Peyer's patch (tissue), 4 donors: Measurements from ENCODE around the gene GRHL3. TPM values are rescaled to one million over a fixed set of nuclear protein-coding genes. Genes with fewer than 3 reads are reported as not detected.

Experiments used
- DNase-seq, 3 donors: peaks; one replicate each; pipeline ENCODE4 v3.0.0-alpha.2; 2017 to 2019
- H3K27ac ChIP-seq, 4 donors: fragments of 200-600 bp; sonication (generic); one replicate each; pipeline ENCODE4 v1.5.1; 2016 to 2019
- H3K27me3 ChIP-seq, 2 donors: fragments of 200-600 bp; sonication (generic); one replicate each; pipeline ENCODE4 v1.5.1; 2019
- H3K36me3 ChIP-seq, 3 donors: fragments of 200-600 bp; sonication (generic); one replicate each; pipeline ENCODE4 v1.5.1; 2016 to 2019
- H3K4me1 ChIP-seq, 4 donors: fragments of 200-600 bp; sonication (generic); one replicate each; pipeline ENCODE4 v1.5.1; 2016 to 2019
- H3K4me3 ChIP-seq, 4 donors: fragments of 200-600 bp; sonication (generic); 1 replicate in 3 of 4; 2 replicates in 1 of 4; pipeline ENCODE4 v1.5.1; 2016 to 2019; ENCODE audit warnings: mild to moderate bottlenecking in 1 of 4
- H3K9me3 ChIP-seq, 4 donors: fragments of 200-600 bp; sonication (generic); one replicate each; pipeline ENCODE4 v1.5.1; 2016 to 2019; ENCODE audit warnings: mild to moderate bottlenecking in 1 of 4
- POLR2A ChIP-seq, 2 donors: fragments of 450-650 bp; IDR thresholded peaks; one replicate each; pipeline ENCODE4 v1.5.1; 2017; ENCODE audit warnings: antibody characterized with exemption in 2 of 2, mild to moderate bottlenecking in 2 of 2, moderate library complexity in 2 of 2
- total RNA-seq, 4 donors: library from RNA; depleted of rRNA; stranded (reverse); fragments of >200 nt; gene quantifications; one replicate each; pipeline ENCODE4 v1.1.0, GENCODE V29; 2016
- TF ChIP-seq, protein P1 (sequence below), 6 experiments: fragments of 450-650 bp in 4 of 6; fragments of 200-600 bp in 2 of 6; sonication (generic) in 1 of 6; IDR thresholded peaks; one replicate each; pipeline ENCODE4 v1.5.1; 2017 to 2019; ENCODE audit warnings: antibody characterized with exemption in 6 of 6, mild to moderate bottlenecking in 3 of 6, moderate library complexity in 1 of 6

GRHL3 gene
- total RNA-seq, 4 donors from 2014 or later: 0.35 to 1.1 (median 0.66) TPM; not detected in 1

GRCh38 chr1:24289937-24290595 lies 29.1 kb upstream of the GRHL3 start:
- H3K36me3 ChIP-seq: no peaks in the 10 kb centered on the region
- no peak overlapping the region for H3K27ac ChIP-seq
- no peaks in the 10 kb centered on the region for H3K27me3 ChIP-seq
- no peaks in the 10 kb centered on the region for H3K9me3 ChIP-seq
- peak in 2 of 3 donors; percentile 85 to 87 for DNase-seq
- H3K4me1 ChIP-seq: peaks cover 0 to 10% (median 0%) of the 10 kb centered on the region in 4 donors
- no peak for TF ChIP-seq POLR2A (IDR thresholded peaks at IDR 0.05)
- TF ChIP-seq, protein P1, sequence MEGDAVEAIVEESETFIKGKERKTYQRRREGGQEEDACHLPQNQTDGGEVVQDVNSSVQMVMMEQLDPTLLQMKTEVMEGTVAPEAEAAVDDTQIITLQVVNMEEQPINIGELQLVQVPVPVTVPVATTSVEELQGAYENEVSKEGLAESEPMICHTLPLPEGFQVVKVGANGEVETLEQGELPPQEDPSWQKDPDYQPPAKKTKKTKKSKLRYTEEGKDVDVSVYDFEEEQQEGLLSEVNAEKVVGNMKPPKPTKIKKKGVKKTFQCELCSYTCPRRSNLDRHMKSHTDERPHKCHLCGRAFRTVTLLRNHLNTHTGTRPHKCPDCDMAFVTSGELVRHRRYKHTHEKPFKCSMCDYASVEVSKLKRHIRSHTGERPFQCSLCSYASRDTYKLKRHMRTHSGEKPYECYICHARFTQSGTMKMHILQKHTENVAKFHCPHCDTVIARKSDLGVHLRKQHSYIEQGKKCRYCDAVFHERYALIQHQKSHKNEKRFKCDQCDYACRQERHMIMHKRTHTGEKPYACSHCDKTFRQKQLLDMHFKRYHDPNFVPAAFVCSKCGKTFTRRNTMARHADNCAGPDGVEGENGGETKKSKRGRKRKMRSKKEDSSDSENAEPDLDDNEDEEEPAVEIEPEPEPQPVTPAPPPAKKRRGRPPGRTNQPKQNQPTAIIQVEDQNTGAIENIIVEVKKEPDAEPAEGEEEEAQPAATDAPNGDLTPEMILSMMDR (IDR thresholded peaks at IDR 0.05): no peak
- no peak overlapping the region for H3K4me3 ChIP-seq

DNA sequence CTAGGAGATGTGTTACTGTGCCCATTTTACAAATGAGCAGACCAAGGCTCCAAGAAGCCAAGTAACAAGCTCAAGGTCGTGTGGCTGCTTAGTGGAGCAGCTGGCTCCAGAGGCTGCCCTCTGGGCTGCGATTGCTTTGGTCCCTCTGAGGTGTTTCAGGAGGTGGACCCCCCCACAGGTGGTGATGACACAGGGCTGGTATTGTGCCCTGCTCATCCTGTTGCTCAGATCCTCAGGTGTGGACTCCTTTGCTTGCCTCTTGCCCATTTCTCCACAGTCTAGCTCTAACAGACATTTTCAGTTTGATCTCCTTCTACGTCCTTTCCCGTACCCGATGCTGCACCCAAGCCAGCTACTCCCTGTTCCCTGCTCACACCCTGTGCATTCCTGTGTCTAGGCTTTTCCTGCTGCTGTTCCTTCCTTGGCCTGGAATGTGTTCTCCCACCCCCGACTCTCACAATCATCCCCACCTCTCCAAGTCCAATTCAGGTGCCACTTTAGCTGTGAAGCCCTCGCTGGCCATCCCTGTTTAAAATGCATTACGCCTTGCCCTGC lies 28.1 kb upstream of the GRHL3 start:
- TF ChIP-seq POLR2A (IDR thresholded peaks at IDR 0.05): no peak
- TF ChIP-seq, protein P1 (IDR thresholded peaks at IDR 0.05): no peak
- H3K27me3 ChIP-seq: no peaks in the 10 kb centered on the region
- no peak overlapping the region for H3K27ac ChIP-seq
- peaks cover 0 to 16% (median 2%) of the 10 kb centered on the region in 4 donors for H3K4me1 ChIP-seq
- no peak overlapping the region for H3K4me3 ChIP-seq
- peak in 1 of 3 donors; percentile 21 for DNase-seq
- no peaks in the 10 kb centered on the region for H3K36me3 ChIP-seq
- H3K9me3 ChIP-seq: no peaks in the 10 kb centered on the region

DNA sequence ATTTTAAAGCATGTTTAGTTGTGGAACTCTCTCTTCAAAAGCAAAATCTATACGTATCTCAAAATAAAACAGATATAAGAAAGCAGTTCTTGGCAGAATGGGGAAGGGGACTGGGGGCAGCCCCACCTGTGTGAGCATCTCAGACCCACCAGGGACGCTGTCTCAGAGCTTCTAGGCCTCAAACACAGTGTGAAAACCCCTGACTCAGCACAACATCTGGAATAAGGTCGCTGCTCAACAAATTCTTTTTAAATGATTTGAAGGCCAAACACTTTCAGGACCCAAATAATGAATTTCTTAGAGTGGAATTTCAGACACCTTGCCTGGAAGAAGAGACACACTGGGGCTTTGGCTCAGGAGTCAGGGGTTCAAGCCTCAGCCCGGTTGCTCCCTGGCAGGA lies 27.1 kb upstream of the GRHL3 start:
- H3K9me3 ChIP-seq: no peaks in the 10 kb centered on the region
- TF ChIP-seq POLR2A (IDR thresholded peaks at IDR 0.05): no peak
- TF ChIP-seq, protein P1 (IDR thresholded peaks at IDR 0.05): no peak
- H3K4me1 ChIP-seq: peaks cover 0 to 16% (median 2%) of the 10 kb centered on the region in 4 donors
- no peak overlapping the region for H3K4me3 ChIP-seq
- no peak overlapping the region for H3K27ac ChIP-seq
- peak in 1 of 3 donors; percentile 16 for DNase-seq
- no peaks in the 10 kb centered on the region for H3K36me3 ChIP-seq
- no peaks in the 10 kb centered on the region for H3K27me3 ChIP-seq

- Histone ChIP-seq H3K27me3 (no peaks in the 10 kb centered on the region), H3K36me3 (no peaks in the 10 kb centered on the region), H3K4me3 (no peak overlapping the region), H3K4me1 (peaks cover 0 to 16% (median 2%) of the 10 kb centered on the region in 4 donors), H3K27ac (no peak overlapping the region), H3K9me3 (no peaks in the 10 kb centered on the region)
- TF ChIP-seq POLR2A (IDR thresholded peaks at IDR 0.05): no peak
- TF ChIP-seq, protein P1 (IDR thresholded peaks at IDR 0.05): no peak
- no peak for DNase-seq
These were observed 26.3 kb upstream of the GRHL3 start for GRCh38 chr1:24292887-24293286.

DNA sequence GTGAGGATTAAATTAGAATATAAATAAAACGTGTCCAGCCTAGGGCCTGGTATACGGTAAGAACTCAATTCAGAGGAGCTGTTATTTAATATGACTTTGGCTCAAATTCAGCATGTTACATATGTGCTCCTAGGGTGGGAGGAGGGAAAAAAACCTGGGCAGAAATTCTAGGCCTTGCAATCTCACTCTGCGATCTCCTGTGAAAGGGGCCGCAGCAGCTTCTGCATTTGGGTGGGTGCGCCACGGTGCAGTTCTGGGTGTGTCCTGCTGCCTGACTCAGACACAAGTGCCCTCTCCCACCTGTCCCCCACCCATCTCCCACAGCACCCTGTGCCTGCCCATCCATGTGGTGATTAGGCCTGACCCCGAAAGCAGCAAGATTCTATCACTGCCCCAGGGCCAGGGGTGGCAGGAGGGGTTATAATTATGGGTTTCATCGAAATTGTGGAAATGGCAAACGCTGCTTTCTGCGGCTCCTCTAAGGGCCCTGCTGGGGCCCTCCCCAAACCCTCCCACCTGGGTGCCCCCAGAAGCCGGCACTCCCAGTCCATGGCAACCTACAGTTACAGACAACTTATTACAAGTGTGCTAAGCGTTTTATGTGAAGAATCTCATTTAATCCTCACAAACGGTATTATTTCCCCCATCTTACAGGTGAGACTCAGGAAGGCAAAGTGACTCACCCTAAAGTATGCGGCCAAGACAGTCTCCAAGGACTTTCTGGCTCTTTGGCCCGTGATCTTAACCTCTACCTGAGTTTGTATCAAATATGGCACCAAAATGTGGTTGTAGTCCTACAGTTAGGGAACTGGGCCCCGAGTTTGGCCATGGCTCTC lies 25.5 kb upstream of the GRHL3 start:
- TF ChIP-seq, protein P1 (IDR thresholded peaks at IDR 0.05): no peak
- no peak for TF ChIP-seq POLR2A (IDR thresholded peaks at IDR 0.05)
- peak overlapping the region; percentile 0 to 67 (median 56) for H3K27ac ChIP-seq
- H3K9me3 ChIP-seq: no peaks in the 10 kb centered on the region
- peak in 1 of 3 donors; percentile 38 for DNase-seq
- no peak overlapping the region for H3K4me3 ChIP-seq
- H3K4me1 ChIP-seq: peaks cover 0 to 16% (median 2%) of the 10 kb centered on the region in 4 donors
- H3K36me3 ChIP-seq: no peaks in the 10 kb centered on the region
- no peaks in the 10 kb centered on the region for H3K27me3 ChIP-seq
